HG03025 (cell line): ENCODE results near the gene GRIN1.
"Not testable (repeated sequence)": the region's sequence is repeated elsewhere in the genome, so short reads cannot be mapped to it uniquely, and the experiment has no call there.

ENCODE experiments used
- ATAC-seq: cut with Tn5 transposase; IDR thresholded peaks from one replicate; pipeline ENCODE4 v1.9.1; 2021; ENCODE audit warnings: mild to moderate bottlenecking, moderate library complexity; ENCODE audit not compliant: unreplicated experiment, low FRiP score

Gene GRIN1

DNA sequence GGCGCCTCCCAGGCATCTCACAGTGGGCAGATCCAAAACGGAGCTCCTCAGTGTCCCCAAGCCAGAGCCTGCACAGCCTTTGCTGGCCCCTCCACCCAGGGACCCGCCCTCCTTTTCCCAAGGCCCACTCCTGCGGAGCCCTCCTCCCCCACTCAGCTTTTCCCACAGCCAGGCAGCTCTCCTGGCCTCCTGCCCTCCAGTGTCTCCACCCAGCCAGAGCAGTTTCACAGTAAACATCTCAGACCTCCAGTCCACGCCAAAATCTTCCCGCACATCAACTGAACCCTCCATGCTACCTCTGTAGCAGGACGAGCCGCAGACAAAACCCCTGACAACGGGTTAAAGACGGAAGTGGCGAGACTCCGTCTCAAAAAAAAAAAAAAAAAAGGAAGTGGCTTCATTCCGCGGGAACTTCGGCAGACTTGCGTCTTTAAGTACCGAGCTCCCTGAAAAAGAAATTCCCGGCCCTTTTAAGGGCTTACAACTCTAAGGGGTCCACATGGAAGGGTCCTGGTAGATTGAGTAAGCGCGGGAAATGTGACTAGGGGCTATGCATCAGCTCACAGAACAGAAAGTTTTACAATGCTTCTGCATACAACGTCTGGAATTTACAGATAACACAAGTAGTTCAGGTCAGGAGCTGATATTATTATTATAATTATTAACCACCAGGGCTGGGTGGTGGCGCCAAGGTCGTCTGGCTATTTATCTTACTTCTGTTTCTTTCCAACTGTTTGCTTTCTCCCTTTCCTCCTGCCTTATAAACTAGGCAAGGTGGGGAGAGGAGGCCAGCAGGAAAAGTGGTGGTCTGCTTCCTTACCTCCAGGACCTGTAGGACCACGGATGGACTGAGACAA lies 11.4 kb upstream of the GRIN1 start:
- ATAC-seq: no peak

DNA sequence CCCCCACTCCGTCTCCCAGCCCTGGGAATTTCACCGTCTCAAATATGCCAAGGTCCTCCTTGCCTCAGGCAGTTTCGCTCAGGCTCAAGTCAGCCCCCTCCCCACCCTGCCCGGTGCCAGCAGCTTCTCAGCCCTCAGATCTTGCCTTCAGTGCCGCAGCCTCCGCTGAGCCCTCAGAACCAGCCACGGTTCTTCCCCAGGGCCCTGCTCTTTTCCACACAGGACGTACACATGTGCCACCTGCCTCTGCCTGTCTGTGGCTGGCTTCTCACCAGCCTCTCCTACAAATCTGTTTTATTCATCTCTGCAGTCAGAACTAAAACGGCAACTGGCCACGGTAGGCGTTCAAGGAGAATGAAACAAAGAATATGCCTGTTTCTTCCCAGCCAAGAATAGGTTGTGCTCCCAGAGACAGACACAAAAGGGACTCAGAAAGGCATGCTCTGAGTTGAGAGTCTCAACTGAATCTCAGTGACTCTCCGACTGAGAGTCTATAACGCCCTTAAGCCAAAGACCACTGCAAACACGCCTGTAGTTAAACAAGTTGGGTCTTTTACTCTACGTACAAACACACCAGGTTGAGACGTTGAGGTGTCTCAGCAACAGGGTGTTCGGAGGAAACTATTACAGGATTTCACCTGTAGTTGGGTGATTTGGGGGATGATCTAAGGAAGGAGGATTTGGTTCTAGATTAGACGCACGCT lies 10.6 kb upstream of the GRIN1 start:
- ATAC-seq: no peak

DNA sequence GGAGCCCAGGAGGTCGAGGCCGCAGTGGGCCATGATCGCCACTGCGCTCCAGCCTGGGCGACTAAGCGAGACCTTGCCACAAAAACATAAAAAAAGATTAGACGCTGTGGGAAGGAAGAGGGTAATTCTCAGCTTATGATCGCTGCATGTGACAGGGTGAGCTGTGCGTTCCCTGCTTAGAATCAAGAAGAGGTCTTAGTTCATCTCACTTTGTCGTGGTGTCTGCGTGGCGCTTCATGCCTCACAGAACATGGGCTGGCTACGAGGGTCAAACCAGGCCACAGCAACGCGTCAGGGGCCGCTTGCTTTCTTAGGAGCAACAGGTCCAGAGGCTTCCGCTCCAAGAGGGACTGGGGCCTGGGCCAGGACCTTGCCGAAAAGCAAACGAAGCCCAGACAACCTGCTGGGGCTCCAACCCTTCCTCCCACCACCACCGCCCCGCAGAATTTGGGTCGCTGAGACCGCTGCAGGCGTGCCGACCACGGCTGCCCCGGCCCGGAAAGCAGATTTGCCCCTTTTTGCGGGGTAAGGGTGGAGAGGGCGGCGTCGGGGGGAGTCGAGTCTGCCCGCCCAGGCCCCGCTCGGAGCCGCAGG lies 10.0 kb upstream of the GRIN1 start:
- no peak for ATAC-seq

DNA sequence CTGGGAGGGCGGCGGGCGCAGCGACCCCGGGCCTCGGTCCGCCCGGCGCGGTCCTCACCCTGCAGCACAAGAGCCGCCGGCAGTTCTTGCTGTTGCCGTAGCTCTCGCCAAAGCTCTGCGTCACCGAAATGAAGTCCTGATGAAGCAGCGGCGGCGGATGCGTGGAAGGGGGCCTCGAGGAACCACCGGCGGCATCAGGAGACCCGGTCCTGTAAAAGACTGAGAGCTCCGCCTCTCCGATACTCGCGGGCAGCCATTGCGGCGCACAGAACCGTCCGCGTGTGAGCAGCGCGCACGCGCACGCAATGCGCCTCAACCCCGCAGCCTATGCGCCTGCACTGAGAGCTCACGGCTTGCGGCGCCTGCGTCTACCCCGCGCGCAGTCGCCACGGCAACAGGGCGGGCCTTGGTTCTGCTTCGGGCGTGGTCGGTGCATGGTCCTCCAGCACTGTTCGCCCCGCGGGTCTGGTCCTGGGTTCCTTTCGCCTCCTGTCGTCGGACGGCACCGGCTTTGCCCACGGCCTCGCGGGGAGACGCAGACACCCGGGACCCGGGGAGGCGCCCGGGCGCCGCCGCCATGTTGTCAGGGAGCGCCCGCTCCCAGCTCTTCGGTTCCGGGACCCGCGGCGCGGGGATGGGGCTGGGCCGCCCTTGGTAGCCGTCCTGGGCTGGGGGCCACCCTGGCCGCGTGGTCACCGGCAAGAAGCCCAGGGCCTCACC lies 9.3 kb upstream of the GRIN1 start:
- peak; percentile 64 for ATAC-seq

DNA sequence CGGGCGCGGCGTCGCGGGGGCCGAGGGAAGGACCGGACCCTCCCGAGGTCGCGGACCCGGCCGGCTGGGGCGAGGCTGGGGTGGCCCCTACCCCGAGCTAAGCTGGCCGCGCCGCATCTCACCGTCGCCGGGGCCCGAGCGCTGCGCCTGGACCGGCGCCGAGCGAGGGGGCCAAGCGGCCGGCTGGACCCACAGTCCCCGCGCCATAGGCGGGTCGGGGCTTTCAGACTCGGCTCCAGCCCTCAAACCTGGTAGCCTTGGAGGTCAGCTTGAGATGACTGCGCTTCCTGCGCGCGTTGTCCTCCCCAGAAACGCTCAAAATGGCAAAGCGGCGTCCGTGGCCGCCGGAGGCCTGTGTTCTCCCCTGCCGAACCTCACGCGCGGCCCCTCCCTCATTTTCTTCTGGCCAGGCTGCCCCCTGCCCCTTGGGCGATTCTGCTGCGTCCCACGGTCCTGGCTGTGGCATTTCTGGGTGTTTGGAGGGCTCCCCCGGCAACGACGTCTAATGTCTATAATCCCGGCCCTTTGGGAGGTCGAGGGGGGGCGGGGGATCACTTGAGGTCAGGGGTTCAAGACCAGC lies 8.7 kb upstream of the GRIN1 start:
- no peak for ATAC-seq

DNA sequence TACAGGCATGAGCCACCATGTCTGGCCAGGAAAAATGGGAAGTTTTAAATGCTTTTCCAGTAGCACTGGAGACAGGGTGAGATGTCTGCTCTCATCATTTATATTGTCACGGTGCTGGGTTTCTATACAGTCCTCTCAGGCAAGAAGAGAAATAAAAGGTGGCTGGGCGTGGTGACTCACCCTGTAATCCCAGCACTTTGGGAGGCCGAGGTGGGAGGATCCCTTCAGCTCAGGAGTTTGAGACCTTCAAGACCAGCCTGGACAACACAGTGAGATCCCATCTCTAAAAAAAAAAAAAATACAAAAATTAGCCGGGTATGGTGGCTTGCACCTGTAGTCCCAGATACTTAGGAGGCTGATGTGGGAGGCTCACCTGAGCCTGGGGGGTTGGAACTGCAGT lies 4.8 kb upstream of the GRIN1 start:
- ATAC-seq: no peak

DNA sequence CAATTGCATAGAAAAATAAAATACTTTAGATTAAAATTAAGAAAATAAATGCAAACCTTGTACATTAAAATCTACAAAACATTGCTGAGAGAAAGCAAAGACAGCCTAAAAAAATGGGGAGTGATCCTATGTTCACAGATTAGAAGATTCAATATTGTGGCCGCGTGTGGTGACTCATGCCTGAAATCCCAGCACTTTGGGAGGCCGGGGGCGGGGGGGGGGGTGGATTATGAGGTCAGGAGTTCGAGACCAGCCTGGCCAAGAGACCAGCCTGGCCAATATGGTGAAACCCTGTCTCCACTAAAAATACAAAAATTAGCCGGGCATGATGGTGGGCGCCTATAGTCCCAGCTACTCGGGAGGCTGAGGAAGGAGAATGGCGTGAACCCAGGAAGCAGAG lies 3.8 kb upstream of the GRIN1 start:
- ATAC-seq: not testable (repeated sequence)

DNA sequence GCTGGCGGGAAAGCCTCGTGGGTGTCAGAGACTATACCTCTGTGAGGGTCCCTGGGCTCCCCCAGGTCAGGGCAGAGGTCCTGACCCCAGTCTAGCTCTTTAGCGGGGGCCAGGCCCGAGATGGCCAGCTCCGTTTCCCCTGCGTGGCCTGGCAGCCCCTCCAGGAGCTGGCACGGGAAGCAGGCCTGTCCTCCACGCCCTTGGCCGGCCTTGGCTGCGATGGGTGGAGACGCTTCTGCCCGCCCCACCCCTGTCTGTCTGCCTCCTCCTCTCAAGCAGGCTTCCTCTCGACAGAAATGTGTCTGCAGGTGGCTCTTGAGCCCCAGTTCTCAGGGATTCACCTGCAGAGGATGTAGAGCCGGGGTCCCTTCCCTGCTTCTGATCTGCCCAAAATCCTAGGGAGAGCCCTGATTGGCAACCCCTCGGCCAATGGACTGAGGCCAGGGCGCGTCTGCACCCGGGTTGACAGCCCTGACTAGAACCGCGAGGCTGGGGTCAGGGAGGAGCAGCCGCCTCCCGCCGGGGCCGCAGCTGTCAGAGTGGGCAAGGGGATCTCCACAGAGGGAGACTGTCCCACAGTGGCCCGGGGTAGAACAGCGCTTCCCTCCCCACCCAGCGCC lies 2.6 kb upstream of the GRIN1 start:
- no peak for ATAC-seq

DNA sequence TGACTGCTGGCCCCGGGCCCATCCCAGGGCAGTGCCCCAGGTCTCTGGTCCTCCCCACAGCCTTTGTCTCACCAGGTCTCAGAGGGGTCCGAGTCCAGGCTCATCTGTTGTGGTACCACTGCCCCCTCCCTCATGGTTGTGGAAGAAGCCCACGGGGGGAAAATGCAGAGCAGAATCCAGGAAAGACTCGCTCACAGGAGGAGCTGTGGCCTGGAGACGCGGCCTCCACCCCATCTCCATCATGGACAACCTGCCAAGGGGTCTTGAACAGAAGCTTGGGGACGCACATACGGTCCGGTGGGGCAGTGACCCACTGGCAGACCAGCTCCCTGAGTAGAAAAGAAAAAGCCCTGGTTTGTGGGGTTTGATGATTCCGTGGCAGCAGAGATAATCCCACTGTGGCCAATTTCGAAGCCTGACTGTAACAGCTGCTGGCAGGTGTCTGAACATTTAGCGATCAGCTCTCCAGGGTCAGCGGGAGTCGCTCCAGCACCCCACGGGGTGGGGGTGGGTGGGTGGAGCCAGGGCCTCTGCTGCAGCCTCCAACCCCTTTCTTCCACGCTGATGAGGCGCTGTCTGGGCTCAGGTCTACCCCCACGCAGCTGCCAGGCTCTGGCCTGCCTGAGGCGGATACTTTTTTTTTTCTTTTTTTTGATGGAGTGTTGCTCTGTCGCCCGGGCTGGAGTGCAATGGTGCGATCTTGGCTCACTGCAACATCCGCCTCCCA lies 1.9 kb upstream of the GRIN1 start:
- ATAC-seq: no peak

DNA sequence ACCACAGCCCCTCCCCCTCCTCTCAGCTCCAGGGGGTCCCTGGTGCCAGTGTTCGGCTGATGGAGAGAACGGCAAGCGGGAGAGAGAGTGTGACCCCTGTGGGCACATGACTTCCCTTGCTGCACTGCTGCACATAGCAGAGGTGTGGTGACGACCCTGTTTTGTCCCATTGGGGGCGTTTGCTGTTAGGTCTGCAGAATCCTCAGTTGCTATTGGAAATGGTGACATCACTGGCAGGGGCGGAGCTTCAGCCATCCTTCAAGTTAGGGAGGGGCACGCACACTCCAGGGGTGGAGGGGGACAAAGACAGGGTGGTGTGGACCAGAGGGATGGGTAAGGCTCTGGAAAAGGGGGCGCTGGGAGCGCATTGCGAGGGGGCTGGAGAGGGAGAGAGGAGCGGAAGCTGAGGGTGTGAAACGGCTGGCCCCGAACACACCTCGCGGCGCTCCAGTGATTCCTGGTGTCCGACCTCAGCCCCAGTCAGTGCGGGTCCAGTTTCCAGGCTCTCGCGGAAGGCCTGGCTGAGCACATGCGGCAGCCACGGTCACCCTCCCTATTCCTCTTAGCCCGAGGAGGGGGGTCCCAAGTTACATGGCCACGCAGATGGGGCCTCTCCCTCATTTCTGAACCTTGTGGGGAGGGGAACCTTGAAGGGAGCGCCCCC lies 764 bp upstream of the GRIN1 start:
- ATAC-seq: no peak

DNA sequence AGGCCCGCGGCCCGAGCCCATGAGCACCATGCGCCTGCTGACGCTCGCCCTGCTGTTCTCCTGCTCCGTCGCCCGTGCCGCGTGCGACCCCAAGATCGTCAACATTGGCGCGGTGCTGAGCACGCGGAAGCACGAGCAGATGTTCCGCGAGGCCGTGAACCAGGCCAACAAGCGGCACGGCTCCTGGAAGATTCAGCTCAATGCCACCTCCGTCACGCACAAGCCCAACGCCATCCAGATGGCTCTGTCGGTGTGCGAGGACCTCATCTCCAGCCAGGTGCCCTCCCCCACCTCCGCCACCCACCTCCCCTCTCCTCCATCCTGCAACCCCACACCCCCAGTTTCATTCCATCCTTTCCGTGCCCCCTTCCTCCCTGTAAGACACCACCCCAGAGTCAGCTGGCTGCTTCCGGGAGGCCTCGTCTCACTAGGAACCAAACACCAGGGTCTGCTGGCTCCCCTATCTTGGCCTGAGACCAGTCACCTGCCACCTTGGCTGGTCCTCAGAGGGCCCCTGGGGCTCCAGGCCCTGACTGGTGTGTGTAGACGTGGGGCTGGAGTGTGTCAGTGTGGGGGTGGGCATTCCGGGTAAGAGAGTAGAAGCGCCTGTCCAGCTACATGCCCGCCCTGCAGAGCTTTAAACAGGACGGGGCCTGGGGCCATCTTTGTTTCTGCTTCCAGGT lies 655 bp downstream of the GRIN1 start:
- no peak for ATAC-seq

DNA sequence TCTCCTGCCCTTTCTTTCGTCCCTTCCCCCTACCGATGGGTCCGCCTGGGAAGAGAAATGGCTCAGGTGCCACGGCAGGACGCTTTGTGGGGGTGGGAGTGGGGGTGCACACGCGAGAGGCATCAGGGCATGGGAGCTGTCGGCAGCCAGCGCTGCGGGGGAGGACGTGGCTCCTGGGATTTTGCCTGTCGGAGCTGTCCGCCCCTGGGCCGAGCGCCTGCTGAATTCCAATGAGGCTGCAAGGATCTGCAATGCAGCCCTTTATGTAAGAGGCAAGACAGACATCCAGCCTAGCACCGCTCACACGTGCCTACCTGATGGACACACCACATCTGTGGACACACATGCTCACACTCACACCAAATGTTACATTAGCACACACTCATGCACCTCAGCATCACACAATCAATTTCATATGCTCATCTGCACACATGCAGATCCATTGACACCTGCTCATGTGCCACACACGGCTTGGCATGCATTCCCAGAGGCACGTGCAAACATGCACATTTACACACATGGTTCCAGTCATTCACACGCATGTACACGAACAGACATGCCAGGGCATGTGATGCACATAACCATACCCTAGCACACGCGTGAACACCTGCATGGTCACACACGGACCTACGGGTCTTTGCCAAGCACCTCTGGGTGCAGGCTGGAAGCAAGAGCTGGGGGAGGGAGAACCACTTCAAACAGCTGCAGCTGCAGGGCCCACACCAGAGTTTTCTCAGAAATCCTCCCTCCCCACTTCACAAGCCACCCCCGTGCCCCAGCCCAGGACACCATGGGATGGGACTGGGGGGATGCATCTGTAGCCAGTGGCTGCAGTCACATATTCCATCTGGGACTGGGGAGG lies 1.4 kb downstream of the GRIN1 start:
- no peak for ATAC-seq

DNA sequence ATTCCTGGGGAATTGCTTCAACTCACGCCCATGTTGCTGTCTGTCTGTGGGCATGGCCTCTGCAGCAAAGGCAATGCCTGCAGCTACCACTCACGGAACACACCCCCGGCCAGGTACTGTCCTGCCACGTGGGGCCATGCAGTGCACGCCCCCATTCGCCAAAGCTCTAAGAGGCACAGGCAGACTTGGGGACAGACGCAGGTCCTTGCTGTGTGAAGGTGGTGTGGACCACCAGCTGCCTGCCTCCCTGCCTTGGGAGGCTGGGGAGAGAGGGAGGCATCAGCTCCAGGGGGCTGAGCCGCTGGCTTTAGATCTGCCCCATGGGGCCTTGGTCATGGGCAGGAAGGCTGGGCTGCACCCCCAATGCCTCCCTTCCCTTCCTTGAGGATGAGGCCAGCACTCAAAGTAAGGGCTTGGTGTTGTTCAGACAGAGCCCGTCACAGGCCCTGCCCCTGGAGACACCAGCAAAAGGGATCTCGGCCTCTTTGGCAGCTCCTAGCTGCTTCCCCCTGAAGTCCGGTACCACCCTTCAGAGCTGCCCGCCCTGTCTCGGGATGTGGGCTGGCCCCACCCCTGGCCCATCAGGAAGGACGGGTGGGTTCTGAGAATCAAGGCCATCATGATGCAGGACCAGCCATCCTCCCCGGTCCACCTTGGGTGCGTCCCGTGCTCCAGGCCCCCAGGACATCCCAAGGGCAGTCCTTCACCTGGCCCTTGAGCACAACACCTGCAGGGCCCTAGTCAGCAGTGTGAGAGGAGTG lies 2.3 kb downstream of the GRIN1 start:
- no peak for ATAC-seq

DNA sequence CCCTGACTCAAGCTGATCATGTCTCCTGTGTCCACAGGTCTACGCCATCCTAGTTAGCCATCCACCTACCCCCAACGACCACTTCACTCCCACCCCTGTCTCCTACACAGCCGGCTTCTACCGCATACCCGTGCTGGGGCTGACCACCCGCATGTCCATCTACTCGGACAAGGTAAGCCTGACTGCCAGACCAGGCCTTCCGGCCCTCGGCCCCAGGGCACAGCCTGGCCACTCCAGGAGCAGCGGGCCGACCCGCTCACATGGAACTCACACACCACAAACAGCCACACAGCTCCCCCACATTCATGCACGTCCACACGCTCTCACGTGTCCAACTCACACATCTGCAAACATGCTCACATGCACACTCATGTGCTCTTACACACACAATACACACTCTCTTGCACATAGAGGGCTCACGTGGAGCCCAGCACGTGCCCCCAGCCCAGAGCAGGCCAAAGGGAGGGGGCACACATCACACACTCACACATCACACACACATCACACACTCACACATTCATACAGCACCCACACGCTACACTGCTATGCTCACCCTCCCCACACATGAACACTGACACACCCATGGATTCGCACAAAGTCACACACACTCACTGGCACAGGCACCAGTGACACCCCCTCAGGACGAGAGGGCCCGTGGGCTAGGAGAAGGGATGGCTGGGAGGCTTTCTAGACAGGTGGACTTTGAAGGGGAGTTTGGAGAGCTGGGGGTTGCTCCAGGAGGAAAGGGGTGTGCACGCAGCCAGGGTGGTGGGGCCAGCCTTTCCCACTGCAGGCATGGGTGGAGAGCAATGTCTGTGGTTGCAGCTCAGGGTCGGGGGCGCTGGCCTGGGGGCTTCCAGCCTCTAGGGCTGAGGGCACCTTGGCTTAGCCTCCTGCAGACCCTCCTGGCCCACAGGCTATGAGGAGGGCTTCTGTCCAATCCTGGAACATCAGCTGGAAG lies 3.3 kb downstream of the GRIN1 start:
- no peak for ATAC-seq

DNA sequence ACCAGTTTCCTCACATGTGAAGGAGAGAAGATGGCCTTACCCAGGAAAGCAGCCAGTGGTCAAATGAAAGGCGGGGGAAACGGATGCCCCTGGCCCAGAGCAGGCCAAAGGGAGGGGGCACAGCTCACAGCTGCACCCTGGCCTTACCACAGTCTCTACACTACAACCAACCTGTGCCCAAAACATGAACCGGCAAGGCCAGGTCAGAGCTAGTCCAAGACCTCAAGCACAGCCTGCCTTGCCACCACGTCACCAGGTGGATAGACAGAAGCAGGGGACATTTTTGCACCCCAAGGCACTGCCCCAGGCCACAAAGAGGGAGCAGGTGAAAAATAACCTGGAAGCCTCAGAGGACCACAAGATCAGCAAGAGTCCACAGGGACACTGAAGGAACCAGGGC lies 4.5 kb downstream of the GRIN1 start:
- no peak for ATAC-seq
